Measurements from ENCODE around the gene MAD2L2.

DNA sequence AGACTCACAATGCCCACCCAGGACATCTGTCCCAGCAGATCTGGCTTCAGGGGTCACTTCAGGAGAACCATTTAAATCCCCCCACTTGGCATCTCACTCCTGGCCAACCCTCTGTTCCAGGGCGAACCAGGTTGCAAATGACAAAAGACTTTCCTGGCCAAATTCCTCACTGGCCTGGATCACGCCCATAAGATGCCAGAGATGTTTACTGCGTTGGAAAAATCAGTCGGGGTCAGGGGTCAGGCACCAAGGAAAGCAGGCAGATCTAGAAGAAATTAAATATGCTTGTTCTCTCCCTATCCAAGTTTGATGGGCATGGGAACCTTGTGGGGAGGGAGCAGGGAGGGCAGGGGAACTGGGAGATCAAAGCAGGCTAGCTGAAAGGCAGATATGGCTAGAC lies 40.4 kb upstream of the MAD2L2 start:
- TF ChIP-seq, protein P1, sequence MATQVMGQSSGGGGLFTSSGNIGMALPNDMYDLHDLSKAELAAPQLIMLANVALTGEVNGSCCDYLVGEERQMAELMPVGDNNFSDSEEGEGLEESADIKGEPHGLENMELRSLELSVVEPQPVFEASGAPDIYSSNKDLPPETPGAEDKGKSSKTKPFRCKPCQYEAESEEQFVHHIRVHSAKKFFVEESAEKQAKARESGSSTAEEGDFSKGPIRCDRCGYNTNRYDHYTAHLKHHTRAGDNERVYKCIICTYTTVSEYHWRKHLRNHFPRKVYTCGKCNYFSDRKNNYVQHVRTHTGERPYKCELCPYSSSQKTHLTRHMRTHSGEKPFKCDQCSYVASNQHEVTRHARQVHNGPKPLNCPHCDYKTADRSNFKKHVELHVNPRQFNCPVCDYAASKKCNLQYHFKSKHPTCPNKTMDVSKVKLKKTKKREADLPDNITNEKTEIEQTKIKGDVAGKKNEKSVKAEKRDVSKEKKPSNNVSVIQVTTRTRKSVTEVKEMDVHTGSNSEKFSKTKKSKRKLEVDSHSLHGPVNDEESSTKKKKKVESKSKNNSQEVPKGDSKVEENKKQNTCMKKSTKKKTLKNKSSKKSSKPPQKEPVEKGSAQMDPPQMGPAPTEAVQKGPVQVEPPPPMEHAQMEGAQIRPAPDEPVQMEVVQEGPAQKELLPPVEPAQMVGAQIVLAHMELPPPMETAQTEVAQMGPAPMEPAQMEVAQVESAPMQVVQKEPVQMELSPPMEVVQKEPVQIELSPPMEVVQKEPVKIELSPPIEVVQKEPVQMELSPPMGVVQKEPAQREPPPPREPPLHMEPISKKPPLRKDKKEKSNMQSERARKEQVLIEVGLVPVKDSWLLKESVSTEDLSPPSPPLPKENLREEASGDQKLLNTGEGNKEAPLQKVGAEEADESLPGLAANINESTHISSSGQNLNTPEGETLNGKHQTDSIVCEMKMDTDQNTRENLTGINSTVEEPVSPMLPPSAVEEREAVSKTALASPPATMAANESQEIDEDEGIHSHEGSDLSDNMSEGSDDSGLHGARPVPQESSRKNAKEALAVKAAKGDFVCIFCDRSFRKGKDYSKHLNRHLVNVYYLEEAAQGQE (IDR thresholded peaks at IDR 0.05; ENCODE audit: insufficient read depth in 1 of 2, low read depth in 2 of 2, low read length in 2 of 2): no peak
- TF ChIP-seq POLR2AphosphoS5 (IDR thresholded peaks at IDR 0.05; ENCODE audit: low read depth, low read length): no peak

Measured in PFSK-1 (cell line).